HG03025 (cell line): Measurements from ENCODE around the gene PMM2.
"Not testable (repeated sequence)": the region's sequence is repeated elsewhere in the genome, so short reads cannot be mapped to it uniquely, and the experiment has no call there.

Source experiments
- ATAC-seq: cut with Tn5 transposase; IDR thresholded peaks from one replicate; pipeline ENCODE4 v1.9.1; 2021; ENCODE audit warnings: mild to moderate bottlenecking, moderate library complexity; ENCODE audit not compliant: unreplicated experiment, low FRiP score

PMM2 gene

GRCh38 chr16:8781797-8782196 is 15.8 kb upstream of the PMM2 start:
- ATAC-seq, result no peak

- ATAC-seq, result no peak
Observed at GRCh38 chr16:8782673-8783072, 15.0 kb upstream of the PMM2 start.

- ATAC-seq, result no peak
Observed at GRCh38 chr16:8785408-8785807, 12.2 kb upstream of the PMM2 start.

DNA sequence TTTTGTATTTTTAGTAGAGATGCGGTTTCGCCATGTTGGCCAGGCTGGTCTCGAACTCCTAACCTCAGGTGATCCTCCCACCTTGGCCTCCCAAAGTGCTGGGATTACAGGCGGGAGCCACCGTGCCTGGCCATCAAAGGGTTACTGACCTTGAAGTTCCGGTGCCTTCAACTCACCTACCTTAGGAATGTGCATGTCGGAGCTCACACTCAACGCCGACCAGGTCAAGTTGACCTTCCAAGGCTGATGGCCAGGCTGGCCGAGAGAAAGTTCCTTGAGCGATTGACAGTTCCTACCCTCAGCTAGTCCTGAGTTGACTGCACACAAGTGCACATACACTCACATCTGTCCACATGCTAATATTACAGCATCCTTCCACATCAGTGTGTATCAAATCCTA is 11.3 kb upstream of the PMM2 start:
- not testable (repeated sequence) for ATAC-seq

GRCh38 chr16:8788578-8789172 is 9.0 kb upstream of the PMM2 start:
- ATAC-seq, result no peak

DNA sequence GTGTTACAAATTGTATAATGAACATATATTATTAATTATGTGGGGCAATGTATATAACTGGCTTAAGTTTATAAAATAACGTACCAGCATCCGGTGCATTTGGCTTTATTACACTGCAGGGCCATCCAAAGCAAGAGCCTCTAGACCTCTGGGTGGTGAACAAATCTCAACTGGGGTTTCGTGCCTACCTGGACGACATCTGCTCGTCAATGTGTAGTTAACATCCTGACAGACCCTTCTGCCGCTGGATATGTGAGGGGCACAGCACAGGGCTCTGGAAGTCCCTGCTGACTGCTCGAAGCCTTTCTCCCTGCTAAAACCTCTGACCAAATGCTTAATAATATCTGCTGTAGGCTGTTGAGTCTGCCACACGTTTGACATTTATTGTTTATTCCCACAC is 2.5 kb upstream of the PMM2 start:
- no peak for ATAC-seq

GRCh38 chr16:8795818-8796217 is 1.8 kb upstream of the PMM2 start:
- no peak for ATAC-seq

DNA sequence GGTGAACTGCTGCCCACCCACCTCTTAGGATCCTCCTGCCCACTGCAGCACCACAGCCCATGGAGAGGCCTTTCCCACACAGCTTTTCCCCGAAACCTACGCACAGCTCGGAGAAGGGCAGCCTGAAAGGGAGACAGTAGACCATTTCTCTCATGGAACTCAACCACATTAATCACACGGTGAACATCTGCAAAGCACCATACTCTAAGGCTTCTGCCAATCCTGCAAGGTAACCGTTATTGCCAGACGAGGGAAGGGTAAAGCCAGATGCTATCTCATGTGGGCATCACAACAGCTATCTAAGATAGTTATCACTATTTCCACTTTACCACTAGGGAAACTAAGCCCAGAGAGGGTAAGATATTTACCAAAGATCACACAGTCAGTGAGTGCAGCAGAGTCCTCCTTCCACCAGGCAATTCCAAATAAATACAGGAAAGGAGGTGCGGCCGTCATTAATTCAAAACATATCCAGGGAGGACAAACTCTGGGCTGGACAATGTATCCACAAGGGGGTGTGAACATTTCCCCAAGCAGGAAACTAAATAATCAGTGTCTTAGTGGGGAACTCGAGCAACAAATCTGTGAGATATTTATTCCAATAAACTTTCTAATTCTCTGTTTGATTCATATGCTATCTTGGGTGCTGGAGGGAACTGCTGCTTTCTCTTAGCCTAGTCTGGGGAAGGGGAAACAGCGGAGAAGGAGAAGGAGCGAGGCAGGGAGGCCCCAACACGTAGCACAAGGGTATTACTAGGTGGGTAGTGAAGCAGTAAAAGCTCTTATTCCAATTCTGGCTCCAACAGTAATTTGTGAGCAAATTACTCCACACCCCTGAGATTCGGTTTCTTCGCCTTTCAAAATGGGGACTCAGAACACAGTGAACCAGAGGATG is 923 bp upstream of the PMM2 start:
- no peak for ATAC-seq

- no peak for ATAC-seq
Observed at GRCh38 chr16:8798174-8798527, 512 bp downstream of the PMM2 start.

- no peak for ATAC-seq
Observed at GRCh38 chr16:8798535-8799157, 1.0 kb downstream of the PMM2 start.

GRCh38 chr16:8801701-8802100 is 4.1 kb downstream of the PMM2 start:
- no peak for ATAC-seq

GRCh38 chr16:8803733-8804132 is 6.1 kb downstream of the PMM2 start:
- ATAC-seq, result not testable (repeated sequence)

DNA sequence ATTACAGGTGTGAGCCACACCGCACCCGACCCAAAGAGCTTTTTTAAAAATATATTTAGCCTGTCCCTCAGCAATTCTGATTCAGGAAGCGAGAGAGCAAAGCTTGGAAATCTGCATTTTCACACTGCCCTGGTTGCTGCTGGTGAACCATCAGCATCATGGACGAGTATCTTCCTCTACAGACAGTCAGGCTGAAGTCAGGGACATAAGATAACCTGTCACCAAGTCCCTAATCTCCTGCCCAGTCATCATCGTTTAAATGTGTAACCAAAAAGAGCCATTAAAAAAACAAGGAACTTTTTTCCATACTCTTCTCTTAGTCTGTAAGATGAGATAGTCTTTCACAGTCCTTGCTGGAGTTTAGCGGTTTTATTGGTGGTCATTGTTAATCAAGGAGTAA is 6.7 kb downstream of the PMM2 start:
- no peak for ATAC-seq

GRCh38 chr16:8806272-8806983 is 8.8 kb downstream of the PMM2 start:
- no peak for ATAC-seq

- ATAC-seq, result no peak
Observed at GRCh38 chr16:8807189-8807588, 9.6 kb downstream of the PMM2 start.

GRCh38 chr16:8808009-8808408 is 10.4 kb downstream of the PMM2 start:
- ATAC-seq, result no peak

DNA sequence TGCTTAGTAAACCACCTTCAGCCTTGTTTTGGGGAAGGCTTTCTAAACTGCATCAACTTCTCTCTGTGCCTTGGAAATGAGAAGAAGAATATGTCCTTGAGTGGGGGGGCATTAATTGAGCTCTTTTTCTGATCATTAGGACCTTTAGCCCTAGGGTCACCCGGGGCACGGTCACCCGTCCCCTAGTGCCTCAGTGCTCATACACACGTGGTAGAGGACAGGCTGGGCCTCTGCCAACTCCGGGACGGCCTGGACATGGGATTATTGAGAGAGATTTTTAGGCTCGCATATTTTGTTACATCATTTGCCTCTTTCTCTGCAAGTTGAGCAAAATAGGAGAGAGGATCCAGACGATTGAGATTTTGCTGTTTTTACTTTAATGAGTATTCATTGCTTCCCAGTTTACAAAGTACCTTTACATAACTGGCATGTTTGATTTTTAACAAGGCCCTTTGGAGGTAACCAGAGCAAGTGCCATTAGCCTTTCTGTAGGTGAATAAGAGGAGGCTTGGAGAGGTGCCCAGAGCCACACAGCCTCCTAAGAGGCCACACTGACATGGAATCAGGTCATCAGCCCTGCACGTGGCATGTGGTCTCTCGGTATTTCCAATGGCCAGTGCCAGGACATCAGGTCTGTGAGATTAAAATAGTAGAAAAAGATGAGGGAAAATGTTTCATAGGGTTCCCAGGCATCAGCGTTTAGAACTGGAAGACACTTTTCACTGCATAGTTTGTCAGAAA is 11.1 kb downstream of the PMM2 start:
- no peak for ATAC-seq

DNA sequence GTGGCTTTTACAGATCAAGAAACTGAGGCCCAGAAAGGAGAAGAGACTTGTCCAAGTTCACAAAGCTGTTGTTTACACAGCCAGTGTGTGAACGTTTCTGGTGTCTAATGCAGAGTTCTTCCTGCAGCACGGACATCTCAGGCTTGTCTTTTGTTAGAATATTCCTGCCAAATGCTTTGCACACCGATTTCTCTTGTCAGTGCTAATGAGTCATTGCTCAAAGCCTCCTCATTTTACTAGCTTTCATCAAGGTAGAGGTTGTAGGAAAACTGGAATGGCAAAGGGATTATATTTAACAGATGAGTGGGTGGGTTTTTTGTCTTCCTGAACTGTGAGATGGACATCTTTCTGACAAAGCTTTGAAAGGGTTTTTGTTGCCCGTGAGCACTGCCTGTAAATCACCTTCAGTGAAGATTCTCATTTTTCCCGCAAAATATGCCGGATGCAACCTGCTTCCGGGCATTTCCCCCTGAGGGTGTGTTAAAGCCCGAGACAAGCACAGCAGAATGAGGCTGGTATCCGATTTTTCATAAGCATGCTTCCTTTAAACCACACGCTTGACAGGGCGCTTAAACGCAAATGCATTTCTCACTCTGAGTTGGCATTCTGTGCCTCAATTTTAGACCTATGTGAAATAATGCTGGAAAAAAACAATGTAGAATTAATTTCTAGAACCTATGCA is 14.7 kb downstream of the PMM2 start:
- no peak for ATAC-seq

GRCh38 chr16:8814095-8814806 is 16.6 kb downstream of the PMM2 start:
- no peak for ATAC-seq
